PFSK-1 (cell line): ENCODE results near the gene ENTPD2.

Source experiments
- POLR2AphosphoS5 ChIP-seq: IDR thresholded peaks from 2 replicates; pipeline ENCODE4 v1.6.1; 2012; ENCODE audit warnings: low read depth, mild to moderate bottlenecking, control low read depth, low read length, moderate library complexity
- REST ChIP-seq, 2 experiments: IDR thresholded peaks; 2 replicates each; pipeline versions ENCODE4 v1.6.1 to v1.8.0; 2011 to 2012; ENCODE audit warnings: low read depth in 2 of 2, low read length in 2 of 2, control low read depth in 1 of 2, inconsistent platforms in 1 of 2, mild to moderate bottlenecking in 1 of 2, moderate library complexity in 1 of 2; ENCODE audit not compliant: insufficient read depth in 1 of 2
- SIN3A ChIP-seq: IDR thresholded peaks from 2 replicates; pipeline ENCODE4 v1.6.1; 2012; ENCODE audit warnings: mild to moderate bottlenecking, low read length, moderate library complexity, borderline replicate concordance; ENCODE audit not compliant: insufficient read depth

GRCh38 chr9:137095664-137096517, 42.0 kb upstream of the ENTPD2 start:
- TF ChIP-seq POLR2AphosphoS5 (no peak), REST (IDR thresholded peaks at IDR 0.05; ENCODE audit: insufficient read depth in 1 of 2, low read depth in 2 of 2, low read length in 2 of 2) (no peak), SIN3A (no peak)
